Astrocyte of the spinal cord (primary cell): ENCODE measurements around the gene SUB1.

Experiments
- DNase-seq: peaks from one replicate; pipeline ENCODE4 v3.0.0; 2011; ENCODE audit warnings: low read depth, low spot score
- H3K4me3 ChIP-seq: 2 replicates; pipeline ENCODE4 v1.5.1; 2011; ENCODE audit warnings: low read depth, mild to moderate bottlenecking, low read length, moderate library complexity
- CTCF ChIP-seq: IDR thresholded peaks from 2 replicates; pipeline ENCODE4 v1.5.1; 2012; ENCODE audit warnings: low read depth, mild to moderate bottlenecking, low read length, inconsistent platforms
- in situ Hi-C: cut with HindIII; loops from 2 replicates; pipeline ENCODE4 v1.10.0; 2017; ENCODE audit warnings: low sequenced_read_pairs

Gene SUB1

GRCh38 chr5:32589942-32590869 is 4.8 kb downstream of the SUB1 start:
- in situ Hi-C loops, result no loop called here
- no peak overlapping the region for H3K4me3 ChIP-seq
- peak; percentile 74 for DNase-seq
- TF ChIP-seq CTCF, result peak; percentile 63

- DNase-seq, result no peak
- in situ Hi-C loops, result no loop called here
- no peak for TF ChIP-seq CTCF
- no peak overlapping the region for H3K4me3 ChIP-seq
Observed at GRCh38 chr5:32595118-32595517, 9.8 kb downstream of the SUB1 start.

DNA sequence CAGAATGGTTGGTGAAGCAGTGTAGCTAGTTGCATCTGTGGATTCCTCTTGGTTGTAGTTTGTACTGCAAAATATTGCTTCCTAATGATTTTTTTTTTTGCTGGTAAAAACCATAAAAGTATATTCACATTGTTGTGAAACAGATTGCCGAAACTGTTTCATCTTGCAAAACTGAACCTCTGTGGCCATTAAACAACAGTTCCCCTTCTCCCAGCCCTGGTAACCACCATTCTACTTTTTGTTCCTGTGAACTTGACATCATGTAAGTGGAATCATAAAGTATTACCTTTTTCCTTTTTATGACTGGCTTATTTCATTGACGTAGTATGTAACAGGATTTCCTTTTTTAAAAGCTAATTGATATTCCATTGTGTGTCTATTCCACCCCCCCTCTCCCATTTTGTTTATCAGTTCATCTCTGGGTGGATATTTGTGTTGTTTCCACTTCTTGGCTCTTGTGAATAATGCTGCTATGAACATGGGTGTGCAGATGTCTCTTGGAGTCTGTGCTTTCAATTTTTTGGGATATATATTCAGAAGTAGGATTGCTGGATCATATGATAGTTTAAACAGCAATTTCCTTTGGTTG is 11.8 kb downstream of the SUB1 start:
- in situ Hi-C loops, result no loop called here
- H3K4me3 ChIP-seq, result no peak overlapping the region
- DNase-seq, result no peak
- TF ChIP-seq CTCF, result no peak

- DNase-seq, result no peak
- no peak for TF ChIP-seq CTCF
- no peak overlapping the region for H3K4me3 ChIP-seq
- in situ Hi-C loops, result no loop called here
Observed at GRCh38 chr5:32598260-32598937, 13.0 kb downstream of the SUB1 start.

DNA sequence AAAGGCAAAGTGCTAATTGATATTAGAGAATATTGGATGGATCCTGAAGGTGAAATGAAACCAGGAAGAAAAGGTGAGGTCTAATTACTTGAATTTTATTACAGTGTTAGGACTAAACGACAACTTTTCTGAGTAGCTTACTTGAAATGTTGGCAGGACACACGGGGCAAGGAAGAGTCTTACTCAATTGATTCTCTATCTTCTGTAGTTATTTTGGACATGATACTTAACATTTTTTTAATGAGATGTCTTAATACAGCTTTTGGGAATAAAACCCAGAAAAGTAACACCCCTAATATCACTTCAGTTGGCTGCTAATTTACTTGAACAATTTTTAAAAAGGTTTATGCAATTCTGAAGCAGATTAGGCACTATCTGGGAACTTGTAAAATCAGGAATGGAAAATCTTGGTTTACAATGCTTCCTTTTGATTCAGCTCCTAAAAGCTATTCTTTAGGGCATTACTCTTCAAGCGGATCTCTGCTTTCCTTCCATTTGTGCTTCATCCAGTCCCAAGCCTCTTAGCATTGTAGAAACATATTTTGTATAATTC is 13.7 kb downstream of the SUB1 start:
- H3K4me3 ChIP-seq, result no peak overlapping the region
- no peak for DNase-seq
- in situ Hi-C loops, result no loop called here
- TF ChIP-seq CTCF, result no peak

DNA sequence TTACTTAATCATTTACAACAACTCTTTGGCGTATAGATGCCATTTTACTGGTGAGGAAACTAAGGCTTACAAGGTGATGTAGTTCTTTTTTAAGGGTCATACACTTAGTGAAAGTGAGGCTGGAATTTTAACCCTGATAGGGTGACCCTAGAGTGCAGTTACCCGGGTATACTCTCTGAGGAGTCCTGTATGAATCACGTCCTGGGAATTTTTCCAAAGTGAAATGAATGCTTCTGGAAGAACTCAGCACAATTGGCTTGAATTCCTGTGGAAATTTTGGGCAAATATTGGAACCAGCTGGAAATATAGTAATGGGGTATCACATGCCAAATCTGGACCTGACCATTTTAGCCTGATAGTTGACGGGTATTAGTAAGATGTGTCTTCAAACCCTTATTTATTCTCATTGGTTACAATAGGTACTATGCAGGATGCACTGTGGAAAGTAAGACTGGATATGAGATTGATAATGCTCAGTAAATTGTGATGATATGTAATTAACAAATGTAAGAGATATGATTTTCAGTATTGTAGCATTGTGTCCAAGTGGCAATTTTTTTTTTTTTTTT is 14.8 kb downstream of the SUB1 start:
- no peak for TF ChIP-seq CTCF
- peak; percentile 85 for DNase-seq
- in situ Hi-C loops, result no loop called here
- no peak overlapping the region for H3K4me3 ChIP-seq
